ENCODE data around the gene ADAMTS15. TPM values are rescaled to one million over a fixed set of nuclear protein-coding genes. Genes with fewer than 3 reads are reported as not detected.
"Not testable (repeated sequence)": the region's sequence is repeated elsewhere in the genome, so short reads cannot be mapped to it uniquely, and the experiment has no call there.

Gene ADAMTS15
- total RNA-seq, 3 donors from 2014 or later (not counting 1 experiment from before 2014, with no cell fraction given) = 0.20 TPM; not detected in 2

- H3K27me3 Mint-ChIP-seq (ENCODE audit: low read depth in 2 of 2) = peaks cover 0 to 3% of the 10 kb centered on the region in 2 donors
- no peaks in the 10 kb centered on the region for H3K36me3 Mint-ChIP-seq
- no peak for TF ChIP-seq CTCF (IDR thresholded peaks at IDR 0.05)
- H3K4me1 Mint-ChIP-seq = peaks cover 19 to 21% of the 10 kb centered on the region in 2 donors
- no peak overlapping the region for H3K27ac Mint-ChIP-seq
- DNase-seq (no peak), ATAC-seq (no peak)
- Histone ChIP-seq H3K27ac (ENCODE audit: low read length) (no peak overlapping the region), H3K36me3 (ENCODE audit: control insufficient read depth, insufficient read depth, low read length) (no peaks in the 10 kb centered on the region), H3K4me3 (ENCODE audit: low read length) (no peak overlapping the region), H3K4me1 (ENCODE audit: control insufficient read depth, insufficient read depth, low read length) (peaks cover 16% of the 10 kb centered on the region), H3K27me3 (ENCODE audit: control insufficient read depth, insufficient read depth, low read length) (no peaks in the 10 kb centered on the region), H3K9me3 (ENCODE audit: control insufficient read depth, insufficient read depth, low read length) (no peaks in the 10 kb centered on the region)
- WGBS (ENCODE audit: insufficient coverage) = 84% methylated on average over 6 of the region's 7 CpGs
- H3K4me3 Mint-ChIP-seq = no peak overlapping the region
- no peaks in the 10 kb centered on the region for H3K9me3 Mint-ChIP-seq
- intact Hi-C loops (cut with micrococcal nuclease) = no loop called here
Observed at GRCh38 chr11:130437848-130438247, 10.6 kb upstream of the ADAMTS15 start.

GRCh38 chr11:130438401-130439159 lies 9.9 kb upstream of the ADAMTS15 start:
- intact Hi-C loops (cut with micrococcal nuclease); H3K36me3 ChIP-seq (ENCODE audit: control insufficient read depth, insufficient read depth, low read length); H3K36me3 Mint-ChIP-seq; H3K27me3 ChIP-seq (ENCODE audit: control insufficient read depth, insufficient read depth, low read length); DNase-seq; ATAC-seq; H3K9me3 Mint-ChIP-seq; H3K27me3 Mint-ChIP-seq (ENCODE audit: low read depth in 2 of 2); H3K27ac ChIP-seq (ENCODE audit: low read length); H3K9me3 ChIP-seq (ENCODE audit: control insufficient read depth, insufficient read depth, low read length); H3K4me3 ChIP-seq (ENCODE audit: low read length): not testable (repeated sequence)
- WGBS (ENCODE audit: insufficient coverage) = 86% methylated on average over 10 of the region's 10 CpGs
- Mint-ChIP-seq H3K27ac (peak overlapping the region in 1 of 2 donors; percentile 23), H3K4me3 (peak overlapping the region; percentile 59), H3K4me1 (peaks cover 19 to 21% of the 10 kb centered on the region in 2 donors)
- H3K4me1 ChIP-seq (ENCODE audit: control insufficient read depth, insufficient read depth, low read length) = peaks cover 16% of the 10 kb centered on the region

DNA sequence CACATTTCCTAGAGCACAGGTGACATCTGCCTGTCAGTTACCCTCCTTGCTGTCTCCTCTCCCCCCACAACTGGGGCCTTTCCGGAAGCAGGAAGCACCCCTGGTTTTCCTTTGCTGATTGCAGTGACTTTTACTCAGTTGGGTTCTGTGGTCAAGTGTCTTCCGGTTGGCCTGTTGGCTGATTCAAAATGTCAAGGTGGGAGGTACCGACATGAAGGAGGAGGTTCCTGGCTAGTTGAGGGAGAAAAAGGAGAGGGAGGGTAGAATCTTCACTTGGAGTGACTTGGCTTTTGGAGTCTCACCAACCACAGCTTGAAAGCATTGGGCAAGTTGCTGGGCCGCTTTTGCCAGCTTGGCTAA lies 9.3 kb upstream of the ADAMTS15 start:
- no peak overlapping the region for H3K27ac ChIP-seq (ENCODE audit: low read length)
- H3K9me3 ChIP-seq (ENCODE audit: control insufficient read depth, insufficient read depth, low read length) = no peaks in the 10 kb centered on the region
- H3K4me1 Mint-ChIP-seq = peaks cover 19 to 21% of the 10 kb centered on the region in 2 donors
- DNase-seq = peak in 1 of 2 donors; percentile 32
- H3K27ac Mint-ChIP-seq = peak overlapping the region in 1 of 2 donors; percentile 23
- H3K4me1 ChIP-seq (ENCODE audit: control insufficient read depth, insufficient read depth, low read length) = peaks cover 16% of the 10 kb centered on the region
- 32% methylated on average over 4 of the region's 4 CpGs for WGBS (ENCODE audit: insufficient coverage)
- no peak overlapping the region for H3K4me3 ChIP-seq (ENCODE audit: low read length)
- intact Hi-C loops (cut with micrococcal nuclease) = no loop called here
- peaks cover 0 to 3% of the 10 kb centered on the region in 2 donors for H3K27me3 Mint-ChIP-seq (ENCODE audit: low read depth in 2 of 2)
- no peaks in the 10 kb centered on the region for H3K36me3 ChIP-seq (ENCODE audit: control insufficient read depth, insufficient read depth, low read length)
- peak overlapping the region; percentile 59 for H3K4me3 Mint-ChIP-seq
- ATAC-seq = peak in 1 of 3 donors; percentile 20
- H3K36me3 Mint-ChIP-seq = no peaks in the 10 kb centered on the region
- TF ChIP-seq CTCF (IDR thresholded peaks at IDR 0.05) = no peak
- no peaks in the 10 kb centered on the region for H3K9me3 Mint-ChIP-seq
- no peaks in the 10 kb centered on the region for H3K27me3 ChIP-seq (ENCODE audit: control insufficient read depth, insufficient read depth, low read length)

GRCh38 chr11:130439876-130440275 lies 8.6 kb upstream of the ADAMTS15 start:
- H3K4me1 Mint-ChIP-seq = peaks cover 19 to 21% of the 10 kb centered on the region in 2 donors
- H3K27me3 ChIP-seq (ENCODE audit: control insufficient read depth, insufficient read depth, low read length) = no peaks in the 10 kb centered on the region
- DNase-seq (no peak), ATAC-seq (no peak)
- no peak overlapping the region for H3K27ac Mint-ChIP-seq
- intact Hi-C loops (cut with micrococcal nuclease) = no loop called here
- H3K36me3 ChIP-seq (ENCODE audit: control insufficient read depth, insufficient read depth, low read length) = no peaks in the 10 kb centered on the region
- H3K4me1 ChIP-seq (ENCODE audit: control insufficient read depth, insufficient read depth, low read length) = peaks cover 16% of the 10 kb centered on the region
- H3K4me3 ChIP-seq (ENCODE audit: low read length) = no peak overlapping the region
- 91% methylated on average over 5 of the region's 6 CpGs for WGBS (ENCODE audit: insufficient coverage)
- no peak overlapping the region for H3K27ac ChIP-seq (ENCODE audit: low read length)
- no peaks in the 10 kb centered on the region for H3K9me3 ChIP-seq (ENCODE audit: control insufficient read depth, insufficient read depth, low read length)
- TF ChIP-seq CTCF (IDR thresholded peaks at IDR 0.05) = no peak
- H3K9me3 Mint-ChIP-seq = no peaks in the 10 kb centered on the region
- no peak overlapping the region for H3K4me3 Mint-ChIP-seq
- peaks cover 0 to 5% of the 10 kb centered on the region in 2 donors for H3K27me3 Mint-ChIP-seq (ENCODE audit: low read depth in 2 of 2)
- no peaks in the 10 kb centered on the region for H3K36me3 Mint-ChIP-seq

Measured in natural killer cell (primary cell).